Effector memory CD8-positive, alpha-beta T cell (primary cell): Measurements from ENCODE around the gene HBA2.
"Not testable (repeated sequence)": the region's sequence is repeated elsewhere in the genome, so short reads cannot be mapped to it uniquely, and the experiment has no call there.

Experiments
- ATAC-seq: fragments of 150-1000 bp; cut with Tn5 transposase; replicated peaks from 2 replicates; pipeline ENCODE4 v1.10.0; 2021; ENCODE audit warnings: mild to moderate bottlenecking, moderate library complexity
- DNase-seq, 3 experiments: peaks; one replicate each; pipeline ENCODE4 v3.0.0; 2021
- H3K27ac Mint-ChIP-seq, 2 donors: one replicate each; pipeline ENCODE4 v1.8.0; 2022; ENCODE audit warnings: mild to moderate bottlenecking in 2 of 2, mixed read lengths in 2 of 2, moderate library complexity in 2 of 2
- H3K27me3 Mint-ChIP-seq, 2 donors: one replicate each; pipeline ENCODE4 v1.8.0; 2022; ENCODE audit warnings: mixed read lengths in 2 of 2
- H3K36me3 Mint-ChIP-seq: one replicate; pipeline ENCODE4 v1.8.0; 2022; ENCODE audit warnings: mild to moderate bottlenecking, moderate library complexity, mixed read lengths; ENCODE audit not compliant: insufficient read depth
- H3K4me1 Mint-ChIP-seq, 2 donors: one replicate each; pipeline ENCODE4 v1.8.0; 2022; ENCODE audit warnings: low read depth in 2 of 2, mixed read lengths in 2 of 2
- H3K4me3 Mint-ChIP-seq, 2 donors: one replicate each; pipeline ENCODE4 v1.8.0; 2022; ENCODE audit warnings: mild to moderate bottlenecking in 2 of 2, mixed read lengths in 2 of 2, moderate library complexity in 2 of 2
- H3K9me3 Mint-ChIP-seq, 2 donors: one replicate each; pipeline ENCODE4 v1.8.0; 2022; ENCODE audit warnings: mixed read lengths in 2 of 2

The HBA2 gene

DNA sequence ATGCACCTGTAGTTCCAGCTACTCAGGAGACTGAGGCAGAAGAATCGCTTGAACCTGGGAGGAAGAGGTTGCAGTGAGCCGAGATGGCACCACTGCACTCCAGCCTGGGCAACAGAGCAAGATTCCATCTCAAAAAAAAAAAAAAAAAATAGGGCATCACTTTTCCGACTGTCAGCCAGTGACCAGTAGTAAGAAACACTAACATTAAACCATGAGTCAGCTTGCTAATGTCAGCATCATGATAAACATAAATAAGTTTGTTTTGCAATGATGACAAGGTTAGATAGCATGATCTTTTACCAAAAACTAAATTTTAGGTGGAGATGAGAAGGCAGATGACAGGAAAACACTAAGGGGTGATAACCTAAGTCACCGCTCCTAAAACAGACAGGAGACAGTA, 36.7 kb downstream of the HBA2 start:
- H3K4me3 Mint-ChIP-seq, H3K27me3 Mint-ChIP-seq, H3K27ac Mint-ChIP-seq, DNase-seq, ATAC-seq, H3K9me3 Mint-ChIP-seq: not testable (repeated sequence)
- H3K4me1 Mint-ChIP-seq, result peaks cover 11 to 13% of the 10 kb centered on the region in 2 donors
- H3K36me3 Mint-ChIP-seq, result peaks cover 88% of the 10 kb centered on the region

GRCh38 chr16:211631-212180, 39.0 kb downstream of the HBA2 start:
- not testable (repeated sequence) for H3K4me3 Mint-ChIP-seq, DNase-seq, H3K9me3 Mint-ChIP-seq, H3K27me3 Mint-ChIP-seq, ATAC-seq
- Mint-ChIP-seq H3K36me3 (peaks cover 89% of the 10 kb centered on the region), H3K4me1 (peaks cover 14 to 15% of the 10 kb centered on the region in 2 donors), H3K27ac (peak overlapping the region in 1 of 2 donors; percentile 59)

DNA sequence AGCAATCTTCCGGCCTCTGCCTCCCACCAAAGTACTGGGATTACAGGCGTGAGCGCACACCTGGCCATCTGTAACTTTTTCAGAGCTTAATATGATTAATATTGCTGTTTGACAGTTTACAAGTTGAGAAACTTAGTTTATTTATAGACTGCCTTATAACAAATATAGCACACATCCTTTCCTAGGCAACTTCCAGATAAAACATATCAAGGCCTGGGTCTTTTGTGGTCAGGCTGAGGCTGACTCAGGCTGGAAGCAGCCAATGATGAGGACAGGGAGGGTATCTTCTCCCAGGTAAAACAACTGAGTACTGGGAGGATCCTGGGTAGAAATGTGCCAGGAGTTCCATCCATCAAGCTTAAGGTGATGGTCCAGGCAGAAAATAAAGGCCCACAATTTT, 40.3 kb downstream of the HBA2 start:
- H3K27ac Mint-ChIP-seq, result no peak overlapping the region
- peaks cover 14 to 15% of the 10 kb centered on the region in 2 donors for H3K4me1 Mint-ChIP-seq
- no peaks in the 10 kb centered on the region for H3K9me3 Mint-ChIP-seq
- H3K36me3 Mint-ChIP-seq, result peaks cover 88% of the 10 kb centered on the region
- H3K27me3 Mint-ChIP-seq, result no peaks in the 10 kb centered on the region
- DNase-seq (no peak), ATAC-seq (no peak)
- no peak overlapping the region for H3K4me3 Mint-ChIP-seq

DNA sequence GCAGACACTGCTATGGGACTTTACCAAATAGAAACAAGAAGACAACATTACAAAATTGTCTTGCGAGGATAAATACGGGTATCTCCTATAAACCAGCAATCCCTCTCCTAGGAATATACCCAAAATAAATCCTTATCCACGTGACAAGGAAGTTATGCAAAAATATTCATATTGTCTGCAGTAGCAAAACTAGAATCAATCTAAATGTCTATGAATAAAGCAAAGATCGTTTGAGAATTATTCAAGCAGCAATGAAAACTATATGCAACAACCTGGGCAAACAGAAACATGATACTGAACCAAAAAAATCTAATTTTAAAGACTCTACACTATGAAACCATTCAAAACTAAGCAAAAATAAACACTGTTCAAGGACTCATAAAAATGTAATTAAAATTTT, 47.3 kb downstream of the HBA2 start:
- DNase-seq, result no peak
- ATAC-seq, result no peak
- H3K27me3 Mint-ChIP-seq, result no peaks in the 10 kb centered on the region
- H3K4me1 Mint-ChIP-seq, result peaks cover 10 to 14% of the 10 kb centered on the region in 2 donors
- no peak overlapping the region for H3K4me3 Mint-ChIP-seq
- H3K36me3 Mint-ChIP-seq, result peaks cover 96% of the 10 kb centered on the region
- H3K27ac Mint-ChIP-seq, result no peak overlapping the region
- no peaks in the 10 kb centered on the region for H3K9me3 Mint-ChIP-seq
